ENCODE measurements around the gene MED13L. TPM values are rescaled to one million over a fixed set of nuclear protein-coding genes. Genes with fewer than 3 reads are reported as not detected.

Gene MED13L
- total and polyA plus RNA-seq, 2 of the 4 experiments (the other 2 are of a cell fraction) = 17.9 to 49.1 TPM

DNA sequence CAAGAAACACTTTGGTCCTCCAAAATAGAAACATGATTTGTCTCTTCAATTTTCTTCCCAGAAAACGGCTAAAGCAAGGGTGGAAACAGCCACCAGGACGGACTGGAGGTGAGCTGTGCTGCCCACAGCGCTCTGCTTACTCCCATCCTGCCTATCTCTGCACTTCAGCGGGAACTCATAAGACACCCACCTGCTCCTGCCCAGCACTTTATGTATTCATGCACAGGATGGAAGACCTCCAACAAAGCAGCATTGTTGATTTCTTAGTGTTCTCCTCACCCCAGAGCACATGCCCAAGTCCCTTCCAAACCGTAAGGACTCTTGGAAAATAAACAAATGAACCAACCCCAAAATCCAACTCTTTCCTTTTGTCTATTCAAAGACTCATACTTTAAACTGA, 277.2 kb downstream of the MED13L start:
- Histone ChIP-seq H3K9ac (ENCODE audit: low read depth, low read length) (no peak overlapping the region), H4K8ac (ENCODE audit: low read depth in 2 of 2, low read length in 2 of 2) (no peak overlapping the region), H3K9me3 (ENCODE audit: control insufficient read depth, insufficient read depth, low read length) (no peaks in the 10 kb centered on the region), H2BK20ac (ENCODE audit: low read depth, low read length) (no peak overlapping the region), H4K5ac (ENCODE audit: low read depth, low read length) (no peak overlapping the region), H2BK120ac (ENCODE audit: low read depth, low read length) (no peak overlapping the region), H2AK5ac (ENCODE audit: low read depth, low read length) (no peak overlapping the region), H3K4me1 (ENCODE audit: control insufficient read depth, insufficient read depth, low read length) (peaks cover 5% of the 10 kb centered on the region), H3K79me1 (ENCODE audit: low read depth in 1 of 2, low read length in 2 of 2) (peaks cover 2 to 22% of the 10 kb centered on the region in 2 experiments; a peak in 3 of 4 replicates), H2AFZ (replicated peaks; ENCODE audit: low read length, poor library complexity) (no peak overlapping the region), H3K9me1 (ENCODE audit: insufficient read depth, low read length) (no peaks in the 10 kb centered on the region; the same call in 1 of the 2 replicates), H2BK5ac (ENCODE audit: low read depth, low read length, poor library complexity, severe bottlenecking) (no peak overlapping the region), H3K4ac (ENCODE audit: low read depth, low read length) (no peak overlapping the region), H4K91ac (ENCODE audit: insufficient read depth, low read depth, low read length) (no peak overlapping the region), H3K23ac (ENCODE audit: low read depth, low read length) (no peak overlapping the region), H3K4me3 (ENCODE audit: insufficient read depth, low read depth, low read length) (no peak overlapping the region), H2AK9ac (replicated peaks; ENCODE audit: low read depth, low read length, poor library complexity) (no peak overlapping the region), H4K20me1 (ENCODE audit: insufficient read depth, low read length) (peaks cover 7% of the 10 kb centered on the region; the same call in 1 of the 2 replicates), H2BK15ac (ENCODE audit: low read depth, low read length) (no peak overlapping the region), H3K18ac (ENCODE audit: low read depth, low read length) (no peak overlapping the region), H3K36me3 (ENCODE audit: control insufficient read depth, insufficient read depth, low read length) (peaks cover 25% of the 10 kb centered on the region), H3K27ac (ENCODE audit: insufficient read depth, low read length) (no peak overlapping the region), H3K4me2 (ENCODE audit: low read depth, low read length) (no peak overlapping the region), H3K27me3 (ENCODE audit: control insufficient read depth, insufficient read depth, low read length) (no peaks in the 10 kb centered on the region), H3K14ac (replicated peaks; ENCODE audit: low read depth, low read length) (no peak overlapping the region), H3K56ac (ENCODE audit: extremely low read depth, insufficient read depth, low read length) (no peak overlapping the region)
- no TSS peak for BruUV-seq (replicated peaks)
- in situ Hi-C loops (cut with MboI; ENCODE audit: low sequenced_read_pairs) = no loop called here
- dilution Hi-C loops (cut with HindIII; ENCODE audit: low sequenced_read_pairs, unreplicated experiment) = no loop called here
- WGBS, 2 experiments (ENCODE audit: extremely low coverage in 2 of 2, insufficient read length in 1 of 2) = no CpG with 5 or more reads among the region's 5 CpGs
- intact Hi-C loops (cut with micrococcal nuclease) = no loop called here
- DNase-seq (no peak), ATAC-seq (ENCODE audit: low read depth) (no peak)
- ChIA-PET POLR2A (ENCODE audit: unreplicated experiment) (no interaction called here), CTCF (no interaction called here)
- no peak for TF ChIP-seq CEBPB (IDR thresholded peaks at IDR 0.05; ENCODE audit: low read depth, low read length)
- TF ChIP-seq POLR2A (IDR thresholded peaks at IDR 0.05; ENCODE audit: low read depth, low read length) = no peak
- TF ChIP-seq RAD21 (IDR thresholded peaks at IDR 0.05; ENCODE audit: low read length) = no peak
- no peak for TF ChIP-seq SMC3 (IDR thresholded peaks at IDR 0.05; ENCODE audit: low read depth, low read length)
- TF ChIP-seq, protein P1, sequence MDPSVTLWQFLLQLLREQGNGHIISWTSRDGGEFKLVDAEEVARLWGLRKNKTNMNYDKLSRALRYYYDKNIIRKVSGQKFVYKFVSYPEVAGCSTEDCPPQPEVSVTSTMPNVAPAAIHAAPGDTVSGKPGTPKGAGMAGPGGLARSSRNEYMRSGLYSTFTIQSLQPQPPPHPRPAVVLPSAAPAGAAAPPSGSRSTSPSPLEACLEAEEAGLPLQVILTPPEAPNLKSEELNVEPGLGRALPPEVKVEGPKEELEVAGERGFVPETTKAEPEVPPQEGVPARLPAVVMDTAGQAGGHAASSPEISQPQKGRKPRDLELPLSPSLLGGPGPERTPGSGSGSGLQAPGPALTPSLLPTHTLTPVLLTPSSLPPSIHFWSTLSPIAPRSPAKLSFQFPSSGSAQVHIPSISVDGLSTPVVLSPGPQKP (IDR thresholded peaks at IDR 0.05; ENCODE audit: borderline replicate concordance, low read depth, low read length) = no peak
- TF ChIP-seq MAFK (IDR thresholded peaks at IDR 0.05; ENCODE audit: low read depth, low read length) = no peak
- no peak for TF ChIP-seq NFE2L2 (IDR thresholded peaks at IDR 0.05; ENCODE audit: low read depth, low read length)
- no peak for TF ChIP-seq RCOR1 (IDR thresholded peaks at IDR 0.05; ENCODE audit: insufficient replicate concordance, low read length)
- TF ChIP-seq CHD1 (IDR thresholded peaks at IDR 0.05; ENCODE audit: low read depth, low read length) = no peak
- no peak for TF ChIP-seq MAZ (IDR thresholded peaks at IDR 0.05; ENCODE audit: borderline replicate concordance, low read depth, low read length)
- no peak for TF ChIP-seq MXI1 (IDR thresholded peaks at IDR 0.05; ENCODE audit: borderline replicate concordance, low read depth, low read length)
- TF ChIP-seq RFX5 (IDR thresholded peaks at IDR 0.05; ENCODE audit: low read depth, low read length) = no peak
- TF ChIP-seq, protein P2, sequence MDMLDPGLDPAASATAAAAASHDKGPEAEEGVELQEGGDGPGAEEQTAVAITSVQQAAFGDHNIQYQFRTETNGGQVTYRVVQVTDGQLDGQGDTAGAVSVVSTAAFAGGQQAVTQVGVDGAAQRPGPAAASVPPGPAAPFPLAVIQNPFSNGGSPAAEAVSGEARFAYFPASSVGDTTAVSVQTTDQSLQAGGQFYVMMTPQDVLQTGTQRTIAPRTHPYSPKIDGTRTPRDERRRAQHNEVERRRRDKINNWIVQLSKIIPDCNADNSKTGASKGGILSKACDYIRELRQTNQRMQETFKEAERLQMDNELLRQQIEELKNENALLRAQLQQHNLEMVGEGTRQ (IDR thresholded peaks at IDR 0.05; ENCODE audit: low read depth, low read length) = no peak
